H1 (cell line): Measurements from ENCODE around the gene SYT2. TPM values are rescaled to one million over a fixed set of nuclear protein-coding genes. Genes with fewer than 3 reads are reported as not detected.

ENCODE experiments used
- CTCF ChIA-PET: fragments of 300-600 bp; sonication (Branson Sonifier 250); formaldehyde crosslinking; loops from one replicate; lab custom pipeline; 2021; ENCODE audit not compliant: partially characterized antibody; lab: Charles Lee
- POLR2A ChIA-PET: fragments of 300-600 bp; sonication (Branson Sonifier 250); formaldehyde crosslinking; loops from one replicate; lab custom pipeline; 2021; ENCODE audit warnings: inconsistent platforms; ENCODE audit not compliant: partially characterized antibody; lab: Charles Lee
- DNase-seq, 2 experiments: peaks; one replicate each; pipeline versions ENCODE4 v3.0.0 to v3.0.0-alpha.2; 2010 to 2022; ENCODE audit warnings: low spot score in 2 of 2, low read depth in 1 of 2, mixed read lengths in 1 of 2
- FAIRE-seq: peaks from 2 replicates; lab custom pipeline; 2011; peaks lifted over from hg19 to GRCh38; lab: Jason Lieb, UNC
- H2AFZ ChIP-seq: 2 replicates; pipeline ENCODE4 v1.8.1; 2012; ENCODE audit warnings: low read length, inconsistent platforms
- H2AK5ac ChIP-seq: 2 replicates; pipeline ENCODE4 v1.6.1; 2013; ENCODE audit warnings: low read depth, low read length
- H2BK120ac ChIP-seq: replicated peaks from 2 replicates; pipeline ENCODE3; 2013; ENCODE audit warnings: low read depth, low read length, inconsistent platforms
- H2BK12ac ChIP-seq: 2 replicates; pipeline ENCODE4 v1.6.1; 2013; ENCODE audit warnings: low read depth, low read length
- H2BK15ac ChIP-seq: 2 replicates; pipeline ENCODE4 v1.6.1; 2013; ENCODE audit warnings: low read length
- H2BK20ac ChIP-seq: 2 replicates; pipeline ENCODE4 v1.6.1; 2013; ENCODE audit warnings: low read length
- H2BK5ac ChIP-seq: 2 replicates; pipeline ENCODE4 v1.6.1; 2013; ENCODE audit warnings: low read depth, low read length
- H3K14ac ChIP-seq: 2 replicates; pipeline ENCODE4 v1.6.1; 2013; ENCODE audit warnings: inconsistent platforms; ENCODE audit not compliant: insufficient read length
- H3K18ac ChIP-seq: 2 replicates; pipeline ENCODE4 v1.6.1; 2013; ENCODE audit warnings: low read length; ENCODE audit errors: extremely low read depth
- H3K23ac ChIP-seq: 2 replicates; pipeline ENCODE4 v1.6.1; 2013; ENCODE audit warnings: inconsistent platforms; ENCODE audit not compliant: insufficient read length
- H3K23me2 ChIP-seq: 2 replicates; pipeline ENCODE4 v1.6.1; 2013; ENCODE audit warnings: low read depth, low read length
- H3K27ac ChIP-seq: 2 replicates; pipeline ENCODE4 v1.6.1; 2011; ENCODE audit warnings: low read depth, low read length, inconsistent platforms
- H3K27me3 ChIP-seq, 4 experiments: replicated peaks in 1 of 4; 1 replicate in 1 of 4; 2 replicates in 3 of 4; pipeline versions ENCODE4 v1.6.1 to v1.8.1; 2011 to 2013; ENCODE audit warnings: low read length in 3 of 4, mild to moderate bottlenecking in 3 of 4, inconsistent platforms in 2 of 4, mixed read lengths in 2 of 4, moderate library complexity in 1 of 4; ENCODE audit not compliant: control insufficient read depth in 3 of 4, insufficient read depth in 3 of 4; ENCODE audit errors: extremely low read depth in 1 of 4
- H3K36me3 ChIP-seq, 4 experiments: 2 replicates each; pipeline versions ENCODE4 v1.6.1 to v1.8.1; 2011 to 2013; ENCODE audit warnings: mild to moderate bottlenecking in 4 of 4, low read length in 3 of 4, moderate library complexity in 2 of 4, control low read depth in 1 of 4, inconsistent platforms in 1 of 4; ENCODE audit not compliant: insufficient read depth in 4 of 4, control insufficient read depth in 2 of 4
- H3K4ac ChIP-seq: replicated peaks from 2 replicates; pipeline ENCODE3; 2013; ENCODE audit warnings: low read length, low read depth, mixed read lengths, inconsistent platforms; ENCODE audit not compliant: insufficient read length
- H3K4me1 ChIP-seq, 4 experiments: replicated peaks in 1 of 4; 1 replicate in 1 of 4; 2 replicates in 3 of 4; pipeline versions ENCODE4 v1.6.1 to v1.8.1; 2011 to 2013; ENCODE audit warnings: low read length in 3 of 4, inconsistent platforms in 2 of 4, mixed read lengths in 1 of 4; ENCODE audit not compliant: insufficient read depth in 4 of 4, control insufficient read depth in 3 of 4
- H3K4me2 ChIP-seq, 2 experiments: 2 replicates each; pipeline versions ENCODE4 v1.6.1 to v1.8.1; 2011 to 2013; ENCODE audit warnings: low read depth in 2 of 2, low read length in 2 of 2, control low read depth in 1 of 2, inconsistent platforms in 1 of 2, mild to moderate bottlenecking in 1 of 2; ENCODE audit not compliant: insufficient read depth in 1 of 2
- H3K4me3 ChIP-seq, 4 experiments: fragments of 200-600, 300-600 bp in 1 of 4; sonication (generic), shearing (Covaris generic), sonication (Bioruptor Twin) in 1 of 4; 2 replicates each; pipeline versions ENCODE4 v1.5.1 to v1.8.1; 2011 to 2016; ENCODE audit warnings: low read length in 4 of 4, low read depth in 3 of 4, control low read depth in 2 of 4, inconsistent platforms in 2 of 4, mild to moderate bottlenecking in 2 of 4, mixed read lengths in 1 of 4, moderate library complexity in 1 of 4; ENCODE audit not compliant: insufficient read depth in 2 of 4; ENCODE audit errors: extremely low read depth in 1 of 4
- H3K56ac ChIP-seq: replicated peaks from 2 replicates; pipeline ENCODE3; 2013; ENCODE audit warnings: low read depth, mild to moderate bottlenecking, mixed read lengths, low read length, inconsistent platforms; ENCODE audit not compliant: insufficient read length
- H3K79me1 ChIP-seq: 2 replicates; pipeline ENCODE4 v1.6.1; 2013; ENCODE audit warnings: low read depth, low read length, control low read depth
- H3K79me2 ChIP-seq, 2 experiments: 2 replicates each; pipeline versions ENCODE4 v1.6.1 to v1.8.1; 2012 to 2013; ENCODE audit warnings: low read length in 2 of 2, mild to moderate bottlenecking in 2 of 2, inconsistent platforms in 1 of 2; ENCODE audit not compliant: insufficient read depth in 2 of 2, control insufficient read depth in 1 of 2
- H3K9ac ChIP-seq, 4 experiments: replicated peaks in 1 of 4; 1 replicate in 1 of 4; 2 replicates in 3 of 4; pipeline versions ENCODE4 v1.6.1 to v1.8.1; 2011 to 2013; ENCODE audit warnings: low read depth in 3 of 4, low read length in 3 of 4, control low read depth in 2 of 4, mild to moderate bottlenecking in 2 of 4, moderate library complexity in 2 of 4, inconsistent platforms in 1 of 4; ENCODE audit errors: extremely low read depth in 1 of 4
- H3K9me3 ChIP-seq, 2 experiments: 2 replicates each; pipeline versions ENCODE4 v1.6.1 to v1.8.1; 2012 to 2013; ENCODE audit warnings: mild to moderate bottlenecking in 2 of 2, moderate library complexity in 2 of 2, control low read depth in 1 of 2, inconsistent platforms in 1 of 2, low read depth in 1 of 2, low read length in 1 of 2, mixed read lengths in 1 of 2; ENCODE audit not compliant: insufficient read depth in 2 of 2
- H4K20me1 ChIP-seq, 2 experiments: replicated peaks in 1 of 2; 2 replicates each; pipeline versions ENCODE3 to v1.8.1; 2011 to 2013; ENCODE audit warnings: inconsistent platforms in 2 of 2, low read length in 2 of 2, mild to moderate bottlenecking in 1 of 2; ENCODE audit not compliant: insufficient read depth in 2 of 2, control insufficient read depth in 1 of 2
- H4K5ac ChIP-seq: 2 replicates; pipeline ENCODE4 v1.6.1; 2013; ENCODE audit warnings: low read length, low read depth, mixed read lengths, inconsistent platforms; ENCODE audit not compliant: insufficient read length
- H4K8ac ChIP-seq: 2 replicates; pipeline ENCODE4 v1.8.0; 2013; ENCODE audit warnings: mild to moderate bottlenecking, moderate library complexity, low read length, inconsistent platforms; ENCODE audit not compliant: insufficient read depth; ENCODE audit errors: extremely low read depth
- H4K91ac ChIP-seq: replicated peaks from 2 replicates; pipeline ENCODE3; 2013; ENCODE audit warnings: low read length, mixed read lengths, inconsistent platforms; ENCODE audit not compliant: insufficient read length
- ASH2L ChIP-seq: fragments of 200-600, 300-600 bp; sonication (generic); IDR thresholded peaks from one replicate; pipeline ENCODE4 v1.7.1; 2017; ENCODE audit warnings: low read length
- CBX8 ChIP-seq: fragments of 300-800, 300-1000 bp; sonication (generic); IDR thresholded peaks from 2 replicates; pipeline ENCODE4 v1.7.1; 2016; ENCODE audit warnings: low read depth, low read length, borderline replicate concordance
- CHD1 ChIP-seq: IDR thresholded peaks from 2 replicates; pipeline ENCODE4 v1.6.1; 2012; ENCODE audit warnings: low read depth, low read length, improper control_type of control experiment
- EP300 ChIP-seq, 2 experiments: IDR thresholded peaks; 1 replicate in 1 of 2; 2 replicates in 1 of 2; pipeline ENCODE4 v1.6.1; 2011 to 2012; ENCODE audit warnings: low read depth in 2 of 2, low read length in 2 of 2, mild to moderate bottlenecking in 2 of 2, borderline replicate concordance in 1 of 2, inconsistent platforms in 1 of 2, moderate library complexity in 1 of 2
- GTF2F1 ChIP-seq: IDR thresholded peaks from 2 replicates; pipeline ENCODE4 v1.6.1; 2012; ENCODE audit warnings: low read depth, low read length, improper control_type of control experiment, borderline replicate concordance
- JUND ChIP-seq: IDR thresholded peaks from 2 replicates; pipeline ENCODE4 v1.6.1; 2011; ENCODE audit warnings: mild to moderate bottlenecking, improper control_type of control experiment, low read length
- PHF8 ChIP-seq: fragments of 200-600 bp; sonication (generic); conservative IDR thresholded peaks from 2 replicates; pipeline ENCODE4 v1.7.1; 2012; ENCODE audit warnings: low read depth, mild to moderate bottlenecking, inconsistent platforms, low read length, moderate library complexity
- USF2 ChIP-seq: IDR thresholded peaks from 2 replicates; pipeline ENCODE4 v1.6.1; 2011; ENCODE audit warnings: low read length, improper control_type of control experiment
- WGBS, 2 experiments: shearing (Covaris generic) in 1 of 2; methylation state at CpG; one replicate each; pipeline versions ENCODE4 v1.1.6 to v1.1.7; 2013 to 2015; ENCODE audit warnings: low lambda C conversion rate in 2 of 2, mixed read lengths in 2 of 2, inconsistent platforms in 1 of 2, low coverage in 1 of 2, missing lambda C conversion rate in 1 of 2; ENCODE audit not compliant: insufficient replicate concordance in 2 of 2, insufficient coverage in 1 of 2, insufficient read length in 1 of 2; ENCODE audit errors: extremely low coverage in 1 of 2, missing lambda C conversion rate in 1 of 2; 5-methylcytosine and 5-hydroxymethylcytosine counted together
- polyA plus RNA-seq, 7 experiments: library from polyadenylated mRNA; depleted of rRNA in 3 of 7; stranded (reverse) in 5 of 7; unstranded in 2 of 7; fragments of >200 nt in 5 of 7; fragments of 200-250 nt in 2 of 7; gene quantifications; 1 replicate in 5 of 7; 2 replicates in 1 of 7; 4 replicates in 1 of 7; pipeline versions ENCODE4 v1.2.1 to v1.2.3, GENCODE V29; 2011 to 2013; ENCODE audit warnings: missing spikeins in 2 of 7, mixed read lengths in 2 of 7
- total RNA-seq: library from RNA; stranded (reverse); fragmentation: NEBNext Ultra II Directional; extraction: Animal tissue kit (Norgen Biotek cat#: 25700); gene quantifications from 2 replicates; pipeline ENCODE4 v1.2.1, GENCODE V29; 2021
- TF ChIP-seq, protein P1 (sequence below): IDR thresholded peaks from 2 replicates; pipeline ENCODE4 v1.6.1; 2012; ENCODE audit warnings: low read length, inconsistent platforms
- TF ChIP-seq, protein P2 (sequence below): IDR thresholded peaks from 2 replicates; pipeline ENCODE4 v1.6.1; 2011; ENCODE audit warnings: low read depth, mild to moderate bottlenecking, low read length; ENCODE audit not compliant: insufficient read depth

SYT2 gene
- total and polyA plus RNA-seq, 2 of the 8 experiments (the other 6 are each of a cell fraction or from before 2014, with no cell fraction given) = 2.8 to 11.0 TPM

GRCh38 chr1:202733251-202733650 lies 23.0 kb upstream of the SYT2 start:
- Histone ChIP-seq H3K27me3 (no peaks in the 10 kb centered on the region), H4K5ac (no peak overlapping the region), H3K79me2 (no peaks in the 10 kb centered on the region), H3K4me2 (no peak overlapping the region), H4K8ac (no peak overlapping the region), H3K23ac (no peak overlapping the region), H3K56ac (no peak overlapping the region), H2BK120ac (no peak overlapping the region), H3K4me3 (no peak overlapping the region), H3K27ac (no peak overlapping the region), H3K9ac (no peak overlapping the region), H2BK15ac (no peak overlapping the region), H3K23me2 (no peaks in the 10 kb centered on the region), H4K91ac (no peak overlapping the region), H2AFZ (no peak overlapping the region), H3K14ac (no peak overlapping the region), H3K36me3 (peaks cover 50 to 95% (median 90%) of the 10 kb centered on the region in 4 experiments), H3K18ac (no peak overlapping the region), H3K4ac (no peak overlapping the region), H3K79me1 (no peaks in the 10 kb centered on the region), H4K20me1 (peaks cover 3 to 4% of the 10 kb centered on the region in 2 experiments), H2BK20ac (no peak overlapping the region), H3K4me1 (no peaks in the 10 kb centered on the region), H3K9me3 (no peaks in the 10 kb centered on the region), H2BK5ac (no peak overlapping the region), H2BK12ac (no peak overlapping the region), H2AK5ac (no peak overlapping the region)
- ChIA-PET CTCF (interaction anchor here (0.6 kb wide), 1 partner anchor 235 kb away, joined by 3 read pairs; no protein-coding TSS in a partner anchor), POLR2A (interaction anchor here (1.0 to 1.3 kb wide), 2 partner anchors 9 to 23 kb away, joined by 3 to 4 read pairs; no protein-coding TSS in a partner anchor)
- no peak for DNase-seq
- 91% methylated on average over 10 of the region's 10 CpGs; no CpG with 5 or more reads in 1 of the 2 experiments for WGBS, 2 experiments
- no peak for FAIRE-seq
- TF ChIP-seq ASH2L = no peak
- TF ChIP-seq CHD1 = no peak
- TF ChIP-seq, protein P1, sequence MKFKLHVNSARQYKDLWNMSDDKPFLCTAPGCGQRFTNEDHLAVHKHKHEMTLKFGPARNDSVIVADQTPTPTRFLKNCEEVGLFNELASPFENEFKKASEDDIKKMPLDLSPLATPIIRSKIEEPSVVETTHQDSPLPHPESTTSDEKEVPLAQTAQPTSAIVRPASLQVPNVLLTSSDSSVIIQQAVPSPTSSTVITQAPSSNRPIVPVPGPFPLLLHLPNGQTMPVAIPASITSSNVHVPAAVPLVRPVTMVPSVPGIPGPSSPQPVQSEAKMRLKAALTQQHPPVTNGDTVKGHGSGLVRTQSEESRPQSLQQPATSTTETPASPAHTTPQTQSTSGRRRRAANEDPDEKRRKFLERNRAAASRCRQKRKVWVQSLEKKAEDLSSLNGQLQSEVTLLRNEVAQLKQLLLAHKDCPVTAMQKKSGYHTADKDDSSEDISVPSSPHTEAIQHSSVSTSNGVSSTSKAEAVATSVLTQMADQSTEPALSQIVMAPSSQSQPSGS = no peak
- no peak for TF ChIP-seq EP300 (IDR thresholded peaks at IDR 0.05; ENCODE audit: borderline replicate concordance in 1 of 2, low read depth in 2 of 2, low read length in 2 of 2)
- TF ChIP-seq, protein P2, sequence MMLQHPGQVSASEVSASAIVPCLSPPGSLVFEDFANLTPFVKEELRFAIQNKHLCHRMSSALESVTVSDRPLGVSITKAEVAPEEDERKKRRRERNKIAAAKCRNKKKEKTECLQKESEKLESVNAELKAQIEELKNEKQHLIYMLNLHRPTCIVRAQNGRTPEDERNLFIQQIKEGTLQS = no peak
- no peak for TF ChIP-seq USF2
- no peak for TF ChIP-seq CBX8
- no peak for TF ChIP-seq PHF8
- no peak for TF ChIP-seq GTF2F1
- no peak for TF ChIP-seq JUND
